Effector memory CD4-positive, alpha-beta T cell (primary cell): ENCODE measurements around the gene OSBP2.
"Not testable (repeated sequence)": the region's sequence is repeated elsewhere in the genome, so short reads cannot be mapped to it uniquely, and the experiment has no call there.

Source experiments
- DNase-seq, 3 donors: peaks; one replicate each; pipeline ENCODE4 v3.0.0-alpha.2; 2020
- H3K27ac ChIP-seq: 2 replicates; pipeline ENCODE4 v1.7.0; 2013; ENCODE audit warnings: mild to moderate bottlenecking, low read length, moderate library complexity; ENCODE audit not compliant: insufficient read depth, poor library complexity, severe bottlenecking
- H3K27me3 ChIP-seq: replicated peaks from 2 replicates; pipeline ENCODE4 v1.7.0; 2013; ENCODE audit warnings: mild to moderate bottlenecking, low read length; ENCODE audit not compliant: insufficient read depth, control insufficient read depth, poor library complexity, severe bottlenecking
- H3K36me3 ChIP-seq: 2 replicates; pipeline ENCODE4 v1.7.0; 2013; ENCODE audit warnings: mild to moderate bottlenecking, low read length, moderate library complexity; ENCODE audit not compliant: control insufficient read depth, insufficient read depth
- H3K4me1 ChIP-seq: 2 replicates; pipeline ENCODE4 v1.7.0; 2013; ENCODE audit warnings: low read length, mild to moderate bottlenecking; ENCODE audit not compliant: control insufficient read depth, insufficient read depth, poor library complexity, severe bottlenecking
- H3K4me3 ChIP-seq: 2 replicates; pipeline ENCODE4 v1.7.0; 2013; ENCODE audit warnings: low read length, low read depth, mild to moderate bottlenecking; ENCODE audit not compliant: insufficient read depth, poor library complexity, severe bottlenecking
- H3K9me3 ChIP-seq: 2 replicates; pipeline ENCODE4 v1.7.0; 2013; ENCODE audit warnings: mild to moderate bottlenecking, low read length, moderate library complexity; ENCODE audit not compliant: control insufficient read depth

OSBP2 gene

DNA sequence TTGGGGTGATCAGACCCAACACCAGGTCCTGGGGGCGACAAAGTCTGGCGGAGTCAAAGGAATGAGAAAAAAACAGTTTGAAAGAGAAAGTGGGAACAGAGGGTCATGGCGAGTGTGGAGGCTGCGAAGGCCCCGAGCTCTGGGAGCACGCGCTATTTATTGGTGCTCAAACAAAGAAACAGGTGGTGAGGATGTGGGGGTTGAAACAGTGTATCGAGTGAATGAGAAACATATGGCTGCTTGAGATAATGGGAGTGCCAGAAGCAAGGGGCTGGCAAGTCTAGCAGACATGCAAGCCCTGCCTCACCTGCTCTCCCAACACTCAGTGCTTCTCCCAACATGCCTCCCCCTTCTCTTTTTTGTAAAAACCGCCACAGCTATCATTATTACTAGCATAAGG is 19.2 kb upstream of the OSBP2 start:
- no peaks in the 10 kb centered on the region for H3K36me3 ChIP-seq
- no peaks in the 10 kb centered on the region for H3K4me1 ChIP-seq
- no peak overlapping the region for H3K4me3 ChIP-seq
- DNase-seq = no peak
- H3K27ac ChIP-seq = no peak overlapping the region
- no peaks in the 10 kb centered on the region for H3K27me3 ChIP-seq
- H3K9me3 ChIP-seq = no peaks in the 10 kb centered on the region

DNA sequence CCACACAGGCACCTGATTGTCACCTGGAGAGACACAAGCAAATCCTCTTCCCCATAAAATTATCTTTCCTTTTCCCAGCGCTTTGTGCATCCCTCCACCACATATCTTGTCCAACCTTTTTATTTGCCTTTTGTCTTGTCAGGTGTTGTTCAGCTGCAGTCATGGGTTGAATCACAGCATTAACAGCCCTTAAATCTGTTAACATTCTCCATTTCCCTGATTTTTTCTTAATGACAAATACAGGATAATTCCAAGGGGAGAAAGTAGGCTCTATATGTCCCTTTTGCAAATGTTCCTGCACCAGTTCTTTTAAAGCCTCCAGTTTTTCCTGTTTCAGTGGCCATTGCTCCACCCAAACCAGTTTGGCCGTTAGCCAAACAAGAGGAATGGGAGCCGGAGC is 18.1 kb upstream of the OSBP2 start:
- not testable (repeated sequence) for H3K27ac ChIP-seq, H3K27me3 ChIP-seq, H3K4me3 ChIP-seq, H3K9me3 ChIP-seq, H3K4me1 ChIP-seq, DNase-seq, H3K36me3 ChIP-seq

DNA sequence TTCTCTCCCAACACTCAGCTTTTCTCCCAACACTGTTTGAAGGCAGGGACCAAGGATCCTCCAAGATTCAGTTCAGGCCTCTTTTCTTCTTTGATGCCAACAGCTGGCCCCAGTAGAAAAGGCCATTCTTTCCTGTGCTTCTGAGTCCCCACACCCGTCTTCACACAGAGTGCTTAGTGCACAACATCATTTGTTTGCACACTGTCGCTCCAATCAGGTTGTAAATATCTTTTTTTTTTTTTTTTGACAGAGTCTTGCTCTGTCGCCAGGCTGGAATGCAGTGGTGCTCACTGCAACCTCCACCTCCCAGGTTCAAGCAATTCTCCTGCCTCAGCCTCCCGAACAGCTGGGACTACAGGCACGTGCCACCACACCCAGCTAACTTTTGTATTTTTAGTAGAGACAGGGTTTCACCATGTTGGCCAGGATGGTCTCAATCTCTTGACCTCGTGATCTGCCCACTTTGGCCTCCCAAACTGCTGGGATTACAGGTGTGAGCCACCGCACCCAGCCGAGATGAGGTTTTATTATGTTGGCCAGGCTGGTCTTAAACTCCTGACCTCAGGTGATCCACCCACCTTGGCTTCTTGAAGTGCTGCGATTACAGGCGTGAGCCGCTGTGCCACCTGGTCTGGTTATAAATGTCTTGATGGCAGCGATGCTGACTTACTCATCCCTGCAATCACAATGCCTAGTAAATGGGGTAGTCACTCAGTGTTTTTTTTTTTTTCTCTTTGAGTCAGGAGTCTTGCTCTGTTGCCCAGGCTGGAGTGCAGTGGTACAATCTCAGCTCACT is 14.6 kb upstream of the OSBP2 start:
- H3K4me1 ChIP-seq, H3K4me3 ChIP-seq, H3K9me3 ChIP-seq, H3K27me3 ChIP-seq, H3K36me3 ChIP-seq, H3K27ac ChIP-seq, DNase-seq: not testable (repeated sequence)

DNA sequence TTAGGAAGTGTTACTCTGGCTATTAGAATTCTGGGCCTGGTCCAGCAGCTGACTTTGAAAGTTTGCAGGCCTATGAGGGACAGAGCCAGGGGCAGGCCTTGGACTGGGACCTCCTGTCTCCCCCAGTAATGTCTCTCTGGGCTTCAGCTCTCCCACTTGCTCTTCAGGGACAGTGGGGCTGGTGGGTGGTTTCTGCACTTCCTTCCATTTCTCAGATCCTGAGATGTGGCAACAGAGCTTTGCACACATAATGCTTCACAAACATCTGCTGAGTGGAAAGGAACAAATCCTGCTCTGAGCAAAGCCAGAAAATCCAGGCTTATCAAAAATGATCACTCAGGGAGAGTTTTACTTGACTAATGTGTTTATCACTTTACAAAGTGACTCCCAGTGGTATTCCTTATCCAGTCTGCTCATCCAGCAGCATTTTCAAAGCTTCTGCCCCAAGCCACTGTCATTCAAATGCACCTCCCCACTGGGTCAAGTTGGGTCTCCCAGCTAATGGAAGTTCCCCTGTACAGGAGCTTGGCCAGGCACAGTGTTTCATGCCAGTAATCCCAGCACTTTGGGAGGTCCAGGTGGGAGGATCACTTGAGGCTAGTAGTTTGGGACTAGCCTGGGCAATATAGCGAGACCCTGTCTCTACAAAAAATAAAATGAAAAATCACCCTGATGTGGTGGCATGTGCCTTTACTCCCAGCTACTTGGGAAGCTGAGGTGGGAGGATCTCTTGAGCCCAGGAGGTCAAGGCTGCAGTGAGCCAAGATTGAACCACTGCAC is 13.5 kb upstream of the OSBP2 start:
- Histone ChIP-seq H3K4me1 (no peaks in the 10 kb centered on the region), H3K9me3 (no peaks in the 10 kb centered on the region), H3K4me3 (no peak overlapping the region), H3K27ac (no peak overlapping the region), H3K27me3 (no peaks in the 10 kb centered on the region), H3K36me3 (no peaks in the 10 kb centered on the region)
- DNase-seq = no peak

DNA sequence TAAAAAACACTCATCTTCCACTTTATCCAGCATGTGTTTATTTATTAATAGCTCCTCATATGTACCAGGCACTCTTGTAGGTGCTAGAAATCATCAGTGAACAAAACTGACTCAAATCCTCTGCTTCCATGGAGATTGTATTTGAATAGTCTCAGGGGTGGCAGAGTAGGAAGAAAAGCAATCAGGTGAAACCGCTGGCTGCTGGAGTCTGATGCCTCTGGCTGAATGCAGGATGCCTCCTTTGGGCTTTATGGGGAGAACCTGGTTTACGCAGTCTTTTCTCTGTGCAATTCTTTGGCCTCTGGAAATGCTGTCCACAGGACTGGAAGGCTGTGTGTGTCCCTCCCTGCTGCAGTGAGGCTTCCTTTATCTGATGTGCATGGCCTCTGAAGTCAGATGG is 12.8 kb upstream of the OSBP2 start:
- Histone ChIP-seq H3K9me3 (no peaks in the 10 kb centered on the region), H3K27me3 (no peaks in the 10 kb centered on the region), H3K27ac (no peak overlapping the region), H3K36me3 (no peaks in the 10 kb centered on the region), H3K4me3 (no peak overlapping the region), H3K4me1 (no peaks in the 10 kb centered on the region)
- DNase-seq = no peak

DNA sequence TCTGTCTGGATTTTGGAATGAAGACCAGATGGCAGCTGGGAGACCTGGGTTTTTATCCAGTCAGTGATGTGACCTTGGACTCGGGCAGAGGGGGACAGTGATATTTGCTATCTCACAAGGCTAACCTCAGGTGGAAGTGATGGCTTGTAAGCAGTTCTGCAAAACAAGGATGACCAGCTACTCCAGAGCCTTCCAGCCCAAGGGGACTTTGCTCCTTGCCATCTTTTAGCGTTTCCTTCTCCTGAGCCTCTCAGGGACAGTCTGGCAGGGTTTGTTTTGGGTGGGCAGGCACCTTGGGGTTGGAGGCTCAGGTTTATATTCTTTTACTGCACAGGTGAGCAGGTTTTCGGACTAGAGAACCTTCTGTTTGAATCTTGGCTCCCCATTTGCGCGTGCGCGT is 9.5 kb upstream of the OSBP2 start:
- H3K4me1 ChIP-seq = no peaks in the 10 kb centered on the region
- no peak overlapping the region for H3K27ac ChIP-seq
- no peak overlapping the region for H3K4me3 ChIP-seq
- no peaks in the 10 kb centered on the region for H3K27me3 ChIP-seq
- no peaks in the 10 kb centered on the region for H3K36me3 ChIP-seq
- no peak for DNase-seq
- H3K9me3 ChIP-seq = no peaks in the 10 kb centered on the region

DNA sequence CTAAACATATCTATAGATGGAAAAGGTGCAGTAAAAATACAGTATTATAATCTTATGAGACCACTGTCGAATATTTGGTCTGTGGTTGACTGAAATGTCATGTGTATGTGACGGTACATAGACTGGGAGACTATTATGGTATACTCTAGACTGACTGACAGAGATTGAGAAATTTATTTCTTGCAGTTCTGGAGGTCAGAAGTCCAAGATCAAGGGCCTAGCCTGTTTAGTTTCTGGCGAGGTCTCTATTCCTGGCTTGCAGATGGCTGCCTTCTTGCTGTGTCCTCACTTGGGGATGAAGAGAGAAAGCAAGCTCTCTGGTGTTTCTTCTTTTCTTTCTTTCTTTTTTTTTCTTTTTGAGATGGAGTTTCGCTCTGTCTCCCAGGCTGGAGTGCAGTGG is 7.3 kb upstream of the OSBP2 start:
- Histone ChIP-seq H3K27ac (no peak overlapping the region), H3K27me3 (no peaks in the 10 kb centered on the region), H3K36me3 (no peaks in the 10 kb centered on the region), H3K4me3 (no peak overlapping the region), H3K9me3 (no peaks in the 10 kb centered on the region), H3K4me1 (no peaks in the 10 kb centered on the region)
- no peak for DNase-seq

DNA sequence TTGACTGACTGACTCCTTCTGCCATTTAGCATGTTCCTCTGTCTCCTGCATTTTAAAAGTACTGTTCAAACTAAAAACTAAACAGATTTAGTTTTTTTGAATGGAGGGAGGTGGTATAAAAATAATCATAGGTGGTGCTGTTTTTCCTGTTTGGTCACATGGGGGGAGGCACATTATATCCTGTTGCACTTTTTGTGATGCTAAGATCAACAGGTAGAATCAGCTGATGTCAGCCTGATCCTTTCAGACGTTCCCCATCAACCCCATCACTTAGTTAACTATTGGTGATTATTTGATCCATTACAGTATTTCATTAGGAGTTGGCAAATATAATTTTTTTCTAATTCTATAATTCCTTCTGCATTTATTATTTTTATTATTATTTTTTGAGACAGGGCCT is 5.1 kb upstream of the OSBP2 start:
- no peak for DNase-seq
- Histone ChIP-seq H3K9me3 (no peaks in the 10 kb centered on the region), H3K27ac (no peak overlapping the region), H3K36me3 (no peaks in the 10 kb centered on the region), H3K27me3 (no peaks in the 10 kb centered on the region), H3K4me3 (no peak overlapping the region), H3K4me1 (peaks cover 3% of the 10 kb centered on the region)

DNA sequence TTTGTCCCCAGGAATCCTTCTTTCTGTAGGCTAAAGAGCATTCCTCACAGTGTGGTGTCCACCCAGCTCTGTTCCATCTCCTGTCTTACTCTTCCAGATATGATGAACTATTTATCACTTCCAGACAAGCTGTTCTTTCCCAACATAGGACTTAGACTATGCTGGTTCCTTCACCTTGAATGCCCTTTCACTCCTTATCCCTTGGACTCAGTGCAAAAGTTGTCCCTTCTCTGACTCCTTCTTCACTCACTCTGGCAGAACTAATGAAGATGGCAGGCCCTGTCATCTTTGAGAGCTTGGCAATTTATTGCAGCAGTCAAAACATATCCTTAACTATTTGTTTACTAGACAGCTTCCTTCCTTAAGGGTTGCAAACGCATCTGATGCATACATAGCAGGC is 3.5 kb upstream of the OSBP2 start:
- Histone ChIP-seq H3K4me3 (no peak overlapping the region), H3K27ac (no peak overlapping the region), H3K27me3 (no peaks in the 10 kb centered on the region), H3K9me3 (no peaks in the 10 kb centered on the region), H3K4me1 (peaks cover 7% of the 10 kb centered on the region), H3K36me3 (no peaks in the 10 kb centered on the region)
- no peak for DNase-seq

DNA sequence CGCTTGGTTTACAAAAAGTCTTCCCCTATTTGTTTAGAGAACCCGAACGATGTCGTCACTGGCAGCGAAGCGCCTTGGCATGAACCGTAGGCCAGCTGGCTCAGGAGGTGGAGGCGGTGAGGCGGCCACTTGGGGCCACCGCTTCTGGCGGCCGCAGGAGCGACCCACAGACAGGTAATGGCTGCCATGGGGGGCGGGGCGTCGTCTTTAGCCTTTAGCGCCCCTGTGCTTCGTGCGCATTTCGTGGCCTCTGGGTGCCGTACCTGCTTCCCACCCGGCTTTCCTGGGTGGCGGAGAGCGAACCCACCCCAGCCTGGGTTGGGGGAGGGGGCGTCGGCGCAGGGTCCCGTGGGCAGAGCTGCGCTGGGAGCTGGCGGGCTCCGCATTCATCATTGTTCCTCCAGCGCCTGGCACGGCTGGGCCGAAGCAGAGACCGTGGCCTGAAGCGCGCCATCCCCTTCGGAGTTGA is 469 bp upstream of the OSBP2 start:
- H3K27ac ChIP-seq = no peak overlapping the region
- H3K27me3 ChIP-seq = no peaks in the 10 kb centered on the region
- peak; percentile 4 to 35 (median 31) for DNase-seq
- no peaks in the 10 kb centered on the region for H3K9me3 ChIP-seq
- H3K36me3 ChIP-seq = no peaks in the 10 kb centered on the region
- peak overlapping the region; percentile 75 for H3K4me3 ChIP-seq
- peaks cover 7% of the 10 kb centered on the region for H3K4me1 ChIP-seq
